Femur (tissue), 1 donor: Measurements from ENCODE around the gene ADAR.
A peak's percentile ranks its signal among the peaks of the same experiment; 100 is the strongest.

ENCODE experiments used
- DNase-seq: peaks from one replicate; pipeline ENCODE4 v3.0.0-alpha.2; 2017

Gene ADAR

DNA sequence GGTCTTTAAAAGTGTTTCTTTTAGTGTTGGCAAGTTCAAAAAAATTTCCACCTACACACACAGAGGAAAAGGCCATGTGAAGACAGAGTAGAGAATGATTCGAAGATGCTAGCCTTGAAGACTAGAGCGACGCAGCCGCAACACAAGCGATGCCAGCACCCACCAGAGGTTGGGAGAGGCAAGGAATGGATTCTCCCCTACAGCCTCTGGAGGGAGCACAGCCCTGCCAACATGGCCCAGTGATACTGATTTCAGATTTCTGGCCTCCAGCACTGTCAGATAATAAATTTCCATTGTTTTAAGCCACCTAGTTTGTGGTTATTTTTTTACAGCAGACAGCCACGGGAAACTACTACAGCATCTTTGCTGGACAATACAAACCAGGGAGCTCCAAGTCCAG lies 6.9 kb upstream of the ADAR start:
- DNase-seq: no peak

DNA sequence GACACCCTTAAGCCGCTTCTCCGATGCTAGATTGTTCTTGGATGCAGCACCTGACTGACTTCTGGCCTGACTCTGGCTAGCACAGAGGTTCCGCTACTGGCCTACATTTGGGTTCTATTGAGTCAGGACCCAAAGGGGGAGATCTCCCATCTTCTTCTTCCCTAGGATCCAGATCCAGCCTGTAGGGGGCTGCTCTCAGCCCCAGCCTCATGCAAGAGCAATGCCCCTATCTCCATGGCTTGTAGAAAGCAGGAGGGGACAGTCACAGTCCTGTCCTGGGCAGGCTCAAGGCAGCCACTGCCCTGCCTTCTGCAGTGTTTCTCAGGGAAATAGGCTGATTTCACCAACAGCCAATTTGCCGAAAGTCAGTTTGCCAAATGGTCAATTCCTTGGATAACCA lies 6.3 kb upstream of the ADAR start:
- no peak for DNase-seq

DNA sequence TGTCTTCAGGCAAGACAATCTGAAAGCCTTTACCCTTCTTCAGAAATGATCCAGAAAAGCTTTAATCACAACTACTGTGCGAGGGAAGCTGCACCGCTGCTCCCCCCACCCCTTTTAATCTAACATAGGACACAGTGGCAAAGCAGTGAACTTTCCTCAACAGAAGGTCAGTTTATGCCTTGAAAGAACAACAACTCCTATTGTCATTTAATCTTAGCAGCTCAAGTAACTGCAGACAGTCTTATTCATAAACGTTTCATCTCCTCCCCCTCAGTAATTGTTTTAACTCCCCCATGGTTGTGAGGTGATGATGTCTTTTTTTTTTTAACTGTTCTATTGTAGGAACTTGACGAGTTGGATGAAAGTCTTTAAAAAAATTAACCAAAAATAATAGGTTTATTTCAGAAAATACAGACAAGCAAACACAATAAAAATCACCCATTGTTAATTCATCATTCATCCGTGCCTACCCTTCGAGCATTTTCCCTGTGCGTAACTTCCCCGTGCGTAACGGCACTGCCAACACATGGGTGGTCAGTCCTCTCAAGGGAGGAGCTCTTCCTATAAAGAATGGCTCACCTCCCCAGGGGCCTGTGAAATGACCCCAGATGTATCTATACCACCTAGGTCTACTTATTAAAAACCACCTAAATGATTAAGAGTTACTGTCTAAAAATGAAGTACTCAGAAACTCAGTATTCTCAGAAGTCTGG lies 3.3 kb upstream of the ADAR start:
- no peak for DNase-seq

DNA sequence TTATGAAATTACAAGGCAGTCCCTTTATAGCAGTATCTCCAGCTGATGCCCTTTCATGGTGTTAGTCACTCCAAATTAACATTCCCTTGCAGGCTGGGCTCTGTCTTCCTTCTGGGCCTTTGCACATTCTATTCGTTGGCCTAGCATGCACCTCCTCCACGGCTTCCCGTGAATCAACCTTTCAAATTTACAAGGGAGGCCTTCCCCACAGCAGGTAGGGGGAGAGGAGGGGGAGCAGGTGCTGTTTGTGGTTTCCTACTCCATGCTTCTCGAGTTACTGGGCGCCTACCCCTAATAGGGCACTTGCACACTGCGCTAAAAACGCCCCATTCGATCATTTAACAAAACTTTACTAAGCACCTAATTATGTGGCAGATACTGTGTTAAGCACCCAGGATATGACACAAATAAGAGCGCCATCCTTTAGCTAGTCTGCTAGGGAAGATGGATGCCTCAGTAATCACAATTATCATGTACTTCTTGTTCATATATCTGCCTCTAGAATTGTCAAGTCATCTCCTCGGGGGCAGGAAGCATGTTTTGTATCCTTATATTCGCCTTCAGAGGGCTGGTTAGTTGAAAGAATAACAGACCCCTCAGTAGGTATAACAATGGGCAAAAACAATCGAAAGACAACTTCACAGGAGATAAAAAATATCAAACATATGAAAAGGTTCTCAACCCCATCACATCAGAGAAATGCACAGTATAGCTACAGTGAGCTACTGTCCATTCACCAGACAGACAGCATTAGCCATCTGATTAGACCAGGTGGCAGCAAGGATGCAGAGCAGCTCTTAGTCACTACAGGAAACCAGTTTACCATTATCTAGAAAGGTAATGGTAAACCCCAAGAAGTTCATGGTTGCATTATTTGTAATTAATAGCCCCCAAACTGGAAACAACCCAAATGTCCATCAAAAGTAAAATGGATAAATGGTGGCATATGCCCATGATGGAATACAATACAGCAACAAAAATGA lies 1.7 kb upstream of the ADAR start:
- no peak for DNase-seq

DNA sequence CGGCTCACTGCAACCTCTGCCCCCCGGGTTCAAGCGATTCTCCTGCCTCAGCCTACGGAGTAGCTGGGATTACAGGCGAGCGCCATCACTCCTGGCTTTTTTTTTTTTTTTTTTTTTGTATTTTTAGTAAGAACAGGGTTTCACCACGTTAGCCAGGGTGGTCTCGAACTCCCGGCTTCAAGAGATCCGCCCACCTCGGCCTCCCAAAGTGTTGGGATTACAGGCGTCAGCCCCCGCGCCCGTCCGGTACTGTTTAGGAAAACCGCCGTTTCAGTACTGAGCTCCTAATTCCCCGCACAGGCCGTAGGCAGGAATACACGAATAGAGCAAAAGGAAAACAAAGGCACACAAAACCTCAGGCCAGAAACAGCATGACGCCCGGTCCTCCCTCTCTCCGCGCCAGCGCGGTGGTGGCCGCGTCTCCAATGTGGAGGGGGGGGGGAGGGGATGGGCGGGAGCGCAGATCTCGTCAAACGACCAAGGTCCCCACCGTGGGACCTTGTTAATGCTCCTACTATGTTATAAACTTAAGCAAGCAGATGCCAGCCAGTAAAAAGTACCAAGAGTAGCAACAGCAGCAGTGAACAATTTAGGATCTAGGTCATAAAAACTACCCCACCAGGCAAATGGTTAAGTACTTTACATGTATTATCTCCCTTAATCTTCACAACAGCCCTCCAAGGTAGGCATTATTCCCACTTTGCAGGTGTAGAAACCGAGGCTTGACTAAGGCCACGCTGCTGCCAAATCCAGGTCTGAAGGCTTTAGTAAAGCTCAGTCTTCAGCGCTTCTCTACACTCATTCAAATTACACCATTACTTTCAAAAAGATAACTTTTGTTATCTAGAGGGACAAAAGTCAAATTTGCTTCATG lies 648 bp upstream of the ADAR start:
- peak; percentile 71 for DNase-seq

DNA sequence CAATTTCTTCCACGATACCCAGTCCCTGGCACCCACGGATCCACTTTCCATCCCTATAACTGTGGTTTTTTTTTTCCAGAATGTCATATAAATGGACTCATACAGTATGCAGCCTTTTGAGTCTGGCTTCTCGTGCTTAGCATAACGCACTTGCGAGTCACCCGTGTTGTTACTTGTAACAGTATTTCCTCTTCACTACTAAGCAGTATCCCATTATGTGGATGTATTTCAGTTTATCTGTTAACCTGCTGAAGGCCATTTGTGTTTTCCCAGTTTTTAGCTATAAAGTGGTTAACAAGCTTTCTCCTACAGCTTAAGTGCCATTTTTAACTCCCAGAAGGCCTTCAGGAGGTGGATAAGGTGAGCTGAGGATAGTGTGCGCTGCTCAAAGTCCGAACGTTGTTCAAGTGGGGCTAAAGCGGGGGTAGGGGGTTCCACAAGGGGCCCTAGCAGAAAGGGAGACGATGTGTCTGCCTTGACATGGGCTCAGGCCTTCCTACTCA lies 829 bp downstream of the ADAR start:
- DNase-seq: no peak

DNA sequence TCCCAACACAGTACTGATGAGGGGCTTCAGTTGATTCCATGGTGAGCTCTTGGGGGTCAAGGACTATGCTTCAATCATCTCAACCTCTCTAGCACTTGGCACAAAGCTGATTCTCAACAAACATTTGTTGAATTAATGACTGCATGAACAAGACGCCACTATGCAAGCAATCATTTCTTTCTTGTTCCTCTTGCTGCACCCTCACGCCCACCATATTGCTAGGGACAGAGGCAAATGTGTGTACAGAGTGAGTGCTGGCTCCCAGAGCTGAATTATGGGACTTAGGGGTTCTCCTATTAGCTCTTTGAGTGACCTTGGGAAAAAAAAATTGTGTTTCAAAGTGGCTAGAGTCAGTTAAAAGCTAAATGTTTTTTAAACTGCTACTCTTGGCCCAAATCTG lies 2.5 kb downstream of the ADAR start:
- no peak for DNase-seq

DNA sequence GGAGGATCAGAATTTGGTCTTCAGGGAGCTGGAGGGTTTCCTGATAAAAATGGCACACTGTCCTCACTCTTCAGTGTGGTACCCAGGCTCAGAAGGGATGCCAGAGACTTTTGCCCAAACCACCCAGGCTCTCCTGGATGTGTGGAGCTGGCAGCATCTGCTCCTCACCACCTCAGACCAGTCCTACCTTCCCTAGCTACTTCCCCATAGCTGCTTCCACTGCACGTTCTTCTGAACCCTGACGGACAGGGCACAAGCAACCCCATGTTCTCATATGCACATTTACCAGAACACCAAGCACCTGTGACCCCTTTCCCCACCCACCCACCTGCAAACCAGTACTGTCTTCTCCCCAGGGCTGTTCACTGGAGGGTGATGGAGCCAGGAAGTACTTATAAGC lies 4.7 kb downstream of the ADAR start:
- no peak for DNase-seq

DNA sequence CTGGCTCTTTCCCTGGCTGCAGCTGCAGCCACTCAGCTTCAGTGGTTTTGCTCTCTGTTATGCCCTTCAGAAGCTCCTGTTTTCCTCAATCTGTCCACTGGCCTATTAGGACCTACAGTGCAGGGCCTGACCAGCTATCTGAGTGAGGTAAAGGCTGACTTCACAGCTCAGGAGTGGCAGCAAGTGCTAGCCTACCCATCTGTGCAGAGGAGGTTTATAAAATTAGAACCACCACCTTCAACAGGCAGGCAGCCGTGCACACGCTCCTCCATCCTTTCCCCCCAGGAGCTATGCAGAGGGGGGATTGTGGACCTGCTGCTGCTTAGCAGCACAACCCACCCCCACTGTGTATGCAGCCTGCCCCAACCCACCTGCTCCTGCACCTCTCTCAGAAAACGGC lies 8.3 kb downstream of the ADAR start:
- DNase-seq: no peak

DNA sequence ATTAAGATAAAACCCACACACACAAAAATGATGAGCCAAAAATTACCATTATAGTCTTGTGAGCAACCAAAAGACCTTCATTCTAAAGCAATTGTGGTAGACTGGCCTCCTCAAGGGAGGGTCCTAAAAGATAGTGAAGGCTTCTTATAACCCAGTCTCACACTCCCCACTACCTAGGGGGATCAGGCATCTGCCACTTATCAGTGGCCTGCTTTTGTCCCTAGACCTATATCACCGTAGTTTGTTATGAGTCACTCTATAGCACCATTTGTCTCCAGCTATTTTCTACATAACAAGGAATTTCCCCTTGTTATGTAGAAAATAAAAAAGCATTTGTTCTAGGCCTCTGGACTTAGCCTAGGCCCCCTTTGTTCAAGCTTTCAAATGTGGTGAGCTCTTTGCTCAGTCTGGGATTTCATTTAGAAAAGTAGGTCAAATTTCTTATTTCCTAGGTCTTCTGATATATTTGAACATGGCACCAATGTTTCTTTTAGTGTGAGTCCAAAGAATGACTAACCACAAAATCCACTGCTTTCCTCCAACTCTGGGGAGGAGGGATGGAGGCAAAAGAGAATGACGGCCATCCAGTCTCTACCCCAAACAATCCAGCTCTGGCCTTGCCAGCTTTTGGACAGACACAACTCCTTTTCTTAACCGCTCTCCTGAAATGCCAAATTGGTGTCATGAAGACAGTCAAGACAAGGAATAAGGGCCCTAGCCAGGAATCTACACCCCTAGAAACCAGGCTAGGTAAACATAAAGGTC lies 8.9 kb downstream of the ADAR start:
- no peak for DNase-seq

DNA sequence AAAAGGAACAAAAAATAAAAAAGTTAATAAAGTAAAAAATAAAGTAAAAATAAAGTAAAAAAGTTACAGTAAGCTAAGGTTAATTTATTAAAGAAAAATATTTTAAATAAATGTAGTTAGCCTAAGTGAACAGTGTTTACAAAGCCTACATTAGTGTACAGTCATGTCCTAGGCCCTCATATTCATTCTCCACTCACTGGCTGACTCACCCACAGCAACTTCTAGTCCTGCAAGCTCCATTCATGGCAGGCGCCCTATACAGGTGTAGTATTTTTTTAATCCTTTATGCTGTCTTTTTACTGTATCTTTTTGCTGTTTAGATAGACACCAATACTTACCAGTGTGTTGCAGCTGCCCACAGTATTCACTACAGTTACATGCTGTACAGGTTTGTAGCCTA lies 12.4 kb downstream of the ADAR start:
- no peak for DNase-seq

DNA sequence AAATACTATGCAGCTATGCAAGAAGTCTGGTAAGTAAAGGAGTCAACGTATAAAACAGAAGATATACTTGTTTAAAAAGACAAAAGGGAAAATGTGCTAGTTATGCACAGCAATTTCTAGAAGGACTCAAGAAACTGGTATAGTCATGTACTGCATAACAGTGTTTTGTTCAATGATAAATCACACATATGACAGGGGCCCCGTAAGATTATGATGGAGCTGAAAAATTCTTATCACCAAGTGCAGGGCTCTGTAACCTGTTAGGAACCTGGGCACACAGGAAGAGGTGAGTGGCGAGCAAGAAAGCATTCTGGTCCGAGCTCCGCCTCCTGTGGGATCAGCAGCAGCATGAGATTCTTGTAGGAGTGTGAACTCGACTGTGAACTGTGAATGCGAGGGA lies 13.2 kb downstream of the ADAR start:
- no peak for DNase-seq

DNA sequence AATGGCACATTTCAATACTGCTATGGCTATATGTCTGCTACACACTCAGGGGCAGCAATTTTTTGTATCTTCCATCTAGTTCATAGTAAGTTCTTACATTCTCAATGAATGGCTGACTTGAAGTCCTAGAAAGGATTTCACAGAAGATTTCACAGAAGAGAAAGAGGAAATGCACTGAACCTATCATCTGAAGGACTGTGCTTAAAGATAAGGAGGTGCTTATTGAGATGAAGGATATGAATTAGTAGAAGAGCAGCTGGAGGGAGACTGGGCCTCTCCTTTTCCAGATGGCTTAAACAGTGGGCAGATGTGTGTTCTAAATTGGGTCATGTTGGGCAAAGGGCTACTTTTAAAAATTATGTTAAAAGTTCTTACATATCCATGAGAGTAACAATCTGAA lies 14.6 kb downstream of the ADAR start:
- no peak for DNase-seq

DNA sequence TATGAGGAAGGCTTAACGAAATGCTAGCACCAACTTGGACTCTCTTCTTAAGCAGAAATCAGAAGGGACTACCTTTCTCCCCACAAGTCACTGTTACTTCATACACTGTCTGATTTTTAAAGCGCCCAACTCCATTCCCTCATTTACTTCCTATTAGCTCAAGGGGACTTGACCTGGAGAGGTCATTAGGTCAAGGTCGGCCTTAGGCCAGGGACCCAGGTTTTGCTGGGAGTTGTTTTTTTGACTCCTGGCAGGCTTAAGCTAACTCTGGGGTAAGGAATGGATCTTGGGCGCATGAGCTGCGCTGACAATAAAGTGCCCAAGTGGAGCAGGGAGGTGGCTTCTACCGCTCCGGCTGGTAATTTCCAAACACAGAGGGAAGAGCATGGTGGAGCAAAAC lies 16.8 kb downstream of the ADAR start:
- DNase-seq: no peak

DNA sequence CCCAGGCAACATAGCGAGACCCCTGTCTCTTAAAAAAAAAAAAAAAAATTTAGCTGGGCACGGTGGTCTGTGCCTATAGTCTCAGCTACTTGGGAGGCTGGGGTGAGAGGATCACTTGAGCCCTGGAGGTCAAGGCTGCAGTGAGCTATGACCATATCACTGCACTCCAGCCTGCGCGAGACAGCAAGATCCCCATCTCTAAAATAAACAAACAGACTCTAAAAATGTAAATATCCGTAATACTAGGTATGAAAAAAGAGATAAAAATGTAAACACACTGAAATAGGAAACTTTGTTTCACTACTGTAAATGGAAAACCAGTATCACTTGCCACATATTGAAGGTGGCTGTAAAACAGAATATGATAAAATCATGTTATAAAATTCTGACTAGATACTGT lies 17.2 kb downstream of the ADAR start:
- no peak for DNase-seq

DNA sequence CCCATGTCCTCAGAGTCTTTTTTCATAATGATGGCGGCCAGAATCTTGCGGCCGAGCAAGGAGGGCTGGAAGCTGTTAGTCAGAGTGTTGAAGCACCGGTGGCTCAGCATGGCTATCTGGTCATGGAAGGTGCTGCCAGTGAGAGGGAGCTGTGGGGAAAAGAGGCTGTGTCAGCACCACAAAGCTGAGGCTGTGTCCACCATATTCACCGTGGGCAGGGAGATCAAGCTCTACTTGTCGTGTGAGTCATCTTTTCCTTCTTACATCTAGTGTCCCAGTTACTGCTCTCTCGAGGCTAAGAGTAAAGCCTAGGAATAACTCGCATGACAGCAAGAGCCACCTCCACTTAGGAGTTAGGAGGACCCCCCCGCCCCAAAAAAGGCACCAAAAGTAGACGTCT lies 18.2 kb downstream of the ADAR start:
- DNase-seq: no peak

DNA sequence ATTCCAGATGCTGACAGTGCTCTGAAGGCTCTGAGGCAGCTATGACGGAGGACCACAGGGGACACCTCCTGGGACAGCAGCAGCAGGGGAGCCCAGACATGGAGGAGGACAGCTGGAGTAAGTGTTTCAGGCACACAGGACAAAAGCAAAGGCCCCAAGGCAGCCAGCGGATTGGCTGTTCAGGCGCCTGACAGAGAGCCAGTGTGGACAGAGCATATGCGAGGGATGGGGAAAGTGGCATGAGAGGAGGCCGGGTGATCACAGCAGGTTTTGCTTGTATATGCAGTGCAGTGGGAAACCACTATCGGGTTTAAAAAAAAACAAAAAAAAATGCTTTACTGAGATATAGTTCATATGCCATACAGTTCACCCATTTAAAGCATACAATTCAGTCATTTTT lies 21.3 kb downstream of the ADAR start:
- no peak for DNase-seq

DNA sequence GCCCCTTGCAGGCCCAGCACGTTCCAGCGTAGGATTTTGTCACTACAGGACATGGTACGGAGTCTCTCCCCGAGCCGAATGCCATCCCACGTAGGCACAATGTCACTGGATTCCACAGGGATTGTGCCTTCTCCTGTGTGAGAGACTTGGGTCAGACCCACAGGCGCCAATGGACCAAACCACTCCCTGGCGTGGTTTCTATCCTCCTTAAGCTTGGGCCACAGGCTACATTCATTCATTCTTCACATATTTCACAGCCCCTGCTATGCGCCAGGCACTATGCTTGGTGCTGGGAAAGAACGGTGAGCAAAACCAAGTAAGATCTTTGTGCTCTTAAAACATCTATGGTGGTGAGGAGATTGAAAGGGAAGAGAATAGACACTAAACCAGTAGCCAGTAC lies 21.8 kb downstream of the ADAR start:
- DNase-seq: no peak

DNA sequence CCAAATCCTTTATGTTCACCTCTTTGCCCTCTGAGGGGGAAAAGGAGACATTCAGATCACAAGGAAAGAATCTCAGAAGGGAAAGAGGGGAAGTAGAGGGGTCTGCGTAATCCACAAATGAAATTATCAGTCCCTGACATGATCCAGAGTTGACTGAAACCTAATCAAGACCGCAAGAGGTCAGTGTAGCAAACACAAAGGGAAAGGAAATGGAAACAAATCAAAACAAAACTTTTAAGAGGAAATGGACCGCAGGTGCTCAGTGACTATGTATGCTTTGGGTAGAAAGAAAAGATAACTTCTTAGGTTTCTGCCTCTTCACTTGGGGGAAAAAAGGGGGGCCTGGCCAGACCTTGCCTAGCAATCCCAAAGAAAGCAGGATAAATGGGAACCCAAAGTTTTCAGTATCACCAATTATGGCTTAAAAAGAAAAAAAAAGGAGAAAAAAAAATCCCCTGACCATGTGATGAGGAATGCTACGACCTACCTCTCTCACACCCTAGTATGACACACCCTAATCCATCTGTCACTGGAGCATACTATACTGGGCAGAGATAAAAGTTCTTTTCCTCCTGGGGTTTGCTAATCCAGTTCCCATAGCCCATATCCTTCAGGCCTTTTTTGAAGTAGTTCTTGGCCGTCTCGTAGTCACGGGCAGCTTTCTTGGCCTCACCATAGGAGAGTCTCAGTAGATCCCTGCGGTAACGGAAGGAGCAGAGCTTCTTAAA lies 23.6 kb downstream of the ADAR start:
- DNase-seq: no peak

DNA sequence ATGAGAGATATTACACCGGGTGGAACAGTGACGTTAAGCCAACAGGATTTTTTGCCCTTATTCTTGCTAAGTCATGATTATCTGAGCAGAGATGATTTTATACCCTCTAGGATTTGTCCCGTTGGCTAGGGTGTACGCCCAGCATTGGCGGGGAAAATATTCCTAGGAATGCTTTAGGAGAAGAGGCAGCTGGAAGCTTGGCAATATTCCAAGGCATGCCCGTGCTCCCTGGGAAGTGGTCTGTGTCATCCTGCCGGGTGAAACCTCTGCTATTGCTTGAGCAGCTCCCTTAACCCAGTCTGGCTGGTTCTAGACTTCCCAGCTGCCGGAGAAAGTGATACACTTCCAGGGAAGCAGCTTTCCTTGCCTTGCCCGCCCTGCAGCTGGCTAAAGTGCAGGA lies 24.2 kb downstream of the ADAR start:
- DNase-seq: peak; percentile 38

DNA sequence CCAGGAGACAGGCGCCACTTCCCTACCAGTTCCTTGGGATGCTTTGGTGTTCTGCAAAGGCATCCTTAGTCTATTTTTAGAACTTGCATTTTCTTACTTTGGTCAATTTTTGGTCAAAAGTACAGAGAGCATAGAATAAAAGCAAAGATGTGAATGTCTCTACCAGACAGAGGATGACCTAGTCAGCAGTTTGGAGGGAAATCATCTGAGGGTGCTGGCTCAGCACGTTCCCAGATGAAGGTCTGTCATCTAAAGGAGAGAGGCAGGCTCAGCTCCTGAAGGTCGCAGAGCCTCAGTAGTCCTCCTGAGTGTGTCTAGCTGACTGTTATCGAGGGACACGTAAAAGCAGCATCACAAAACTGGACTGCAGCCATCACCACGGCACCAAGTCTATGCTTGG lies 25.1 kb downstream of the ADAR start:
- no peak for DNase-seq

DNA sequence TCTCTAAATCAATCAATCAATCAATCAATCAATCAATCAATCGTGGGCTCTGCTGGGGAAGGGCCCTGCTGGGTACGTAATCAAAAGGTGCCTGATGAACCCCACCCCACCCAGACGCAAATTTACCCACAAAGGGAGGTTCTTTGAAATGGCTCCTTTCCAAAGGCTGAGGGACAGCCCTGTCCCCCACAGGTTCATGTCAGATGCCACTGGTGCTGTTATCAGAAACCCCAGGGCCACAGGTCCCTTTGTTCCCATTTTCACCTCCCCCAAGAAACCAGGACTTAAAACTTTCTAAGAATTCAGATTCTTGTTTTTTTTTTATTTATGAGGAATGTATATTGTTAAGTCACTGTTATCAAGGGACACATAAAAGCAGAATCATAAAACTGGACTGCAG lies 26.2 kb downstream of the ADAR start:
- no peak for DNase-seq
